ENCODE measurements around the gene ADGRG4.

DNA sequence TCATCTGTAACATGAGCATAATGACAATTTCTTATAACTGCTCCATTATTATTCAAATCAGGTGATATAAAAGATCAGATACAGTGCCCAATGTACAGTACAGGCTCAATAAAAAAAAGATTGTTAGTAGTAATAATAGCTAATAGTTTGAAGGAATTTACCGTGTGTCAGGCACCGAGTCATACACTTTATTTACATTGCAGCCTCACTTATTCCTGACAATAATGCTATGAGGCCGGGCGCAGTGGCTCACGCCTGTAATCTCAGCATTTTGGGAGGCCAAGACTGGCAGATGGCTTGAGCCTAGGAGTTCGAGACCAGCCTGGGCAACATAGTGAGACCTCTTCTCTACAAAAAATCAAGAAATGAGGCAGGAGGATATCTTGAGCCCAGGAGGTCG lies 39.4 kb upstream of the ADGRG4 start:
- TF ChIP-seq POLR2A (IDR thresholded peaks at IDR 0.05), result no peak
- TF ChIP-seq, protein P1, sequence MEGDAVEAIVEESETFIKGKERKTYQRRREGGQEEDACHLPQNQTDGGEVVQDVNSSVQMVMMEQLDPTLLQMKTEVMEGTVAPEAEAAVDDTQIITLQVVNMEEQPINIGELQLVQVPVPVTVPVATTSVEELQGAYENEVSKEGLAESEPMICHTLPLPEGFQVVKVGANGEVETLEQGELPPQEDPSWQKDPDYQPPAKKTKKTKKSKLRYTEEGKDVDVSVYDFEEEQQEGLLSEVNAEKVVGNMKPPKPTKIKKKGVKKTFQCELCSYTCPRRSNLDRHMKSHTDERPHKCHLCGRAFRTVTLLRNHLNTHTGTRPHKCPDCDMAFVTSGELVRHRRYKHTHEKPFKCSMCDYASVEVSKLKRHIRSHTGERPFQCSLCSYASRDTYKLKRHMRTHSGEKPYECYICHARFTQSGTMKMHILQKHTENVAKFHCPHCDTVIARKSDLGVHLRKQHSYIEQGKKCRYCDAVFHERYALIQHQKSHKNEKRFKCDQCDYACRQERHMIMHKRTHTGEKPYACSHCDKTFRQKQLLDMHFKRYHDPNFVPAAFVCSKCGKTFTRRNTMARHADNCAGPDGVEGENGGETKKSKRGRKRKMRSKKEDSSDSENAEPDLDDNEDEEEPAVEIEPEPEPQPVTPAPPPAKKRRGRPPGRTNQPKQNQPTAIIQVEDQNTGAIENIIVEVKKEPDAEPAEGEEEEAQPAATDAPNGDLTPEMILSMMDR (IDR thresholded peaks at IDR 0.05), result no peak
